ENCODE measurements around the gene GPX6.
"Not testable (repeated sequence)": the region's sequence is repeated elsewhere in the genome, so short reads cannot be mapped to it uniquely, and the experiment has no call there.

The GPX6 gene

DNA sequence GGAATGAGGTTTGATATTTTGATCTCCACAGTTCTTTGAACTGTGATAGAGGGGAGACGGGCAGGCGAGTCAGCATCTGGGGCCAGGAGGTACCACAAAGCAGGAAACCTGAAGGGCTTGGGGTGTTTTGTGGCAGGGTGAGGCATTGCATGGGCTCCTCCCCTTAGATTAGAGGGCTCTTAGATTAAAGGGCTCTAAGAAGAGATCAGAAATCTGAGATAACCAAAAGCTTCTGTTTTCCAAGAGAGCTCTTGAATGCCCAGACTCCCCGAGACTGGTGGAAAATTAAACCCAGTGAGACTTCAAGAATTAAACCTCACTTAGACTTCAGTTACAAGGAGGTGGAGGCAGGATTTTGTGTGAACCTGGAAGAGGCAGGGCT, 7.6 kb upstream of the GPX6 start:
- DNase-seq = peak; percentile 42

DNA sequence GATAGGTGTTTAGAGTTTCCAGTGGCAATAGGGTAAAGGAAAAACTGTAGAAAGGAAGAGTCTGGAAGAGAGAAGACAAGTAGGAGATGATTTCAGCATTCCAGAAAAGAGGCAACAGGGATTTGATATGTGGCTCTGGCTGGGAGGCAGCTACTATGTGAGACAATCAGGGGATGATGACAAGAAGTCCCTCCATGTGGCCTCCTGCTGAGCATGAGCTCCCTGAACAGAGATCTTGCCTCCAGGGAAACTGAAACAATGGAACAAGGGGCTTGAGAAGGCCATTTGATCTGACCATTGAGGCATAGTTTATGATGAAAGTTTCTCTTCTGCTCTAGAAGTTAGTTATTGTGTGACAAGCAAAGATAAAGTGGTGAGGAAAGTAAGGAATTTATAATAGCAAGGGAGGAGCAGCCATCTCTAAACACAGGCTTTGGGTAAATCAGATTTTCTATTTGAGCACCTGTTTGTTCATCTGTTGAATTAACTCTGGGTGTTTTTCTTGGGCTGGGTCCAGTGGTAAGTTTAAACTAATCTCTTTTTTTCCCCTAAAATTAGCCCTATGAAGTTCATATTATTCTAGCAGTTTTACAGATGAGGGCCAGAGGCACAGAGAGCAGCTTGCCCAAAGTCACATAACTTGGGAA, 7.1 kb upstream of the GPX6 start:
- no peak for DNase-seq

GRCh38 chr6:28517964-28518363, 2.4 kb upstream of the GPX6 start:
- DNase-seq = no peak

GRCh38 chr6:28512387-28512786, 3.2 kb downstream of the GPX6 start:
- DNase-seq = not testable (repeated sequence)

- DNase-seq = no peak
Measured at GRCh38 chr6:28511628-28512300, 3.8 kb downstream of the GPX6 start.

GRCh38 chr6:28506807-28507475, 8.7 kb downstream of the GPX6 start:
- no peak for DNase-seq

DNA sequence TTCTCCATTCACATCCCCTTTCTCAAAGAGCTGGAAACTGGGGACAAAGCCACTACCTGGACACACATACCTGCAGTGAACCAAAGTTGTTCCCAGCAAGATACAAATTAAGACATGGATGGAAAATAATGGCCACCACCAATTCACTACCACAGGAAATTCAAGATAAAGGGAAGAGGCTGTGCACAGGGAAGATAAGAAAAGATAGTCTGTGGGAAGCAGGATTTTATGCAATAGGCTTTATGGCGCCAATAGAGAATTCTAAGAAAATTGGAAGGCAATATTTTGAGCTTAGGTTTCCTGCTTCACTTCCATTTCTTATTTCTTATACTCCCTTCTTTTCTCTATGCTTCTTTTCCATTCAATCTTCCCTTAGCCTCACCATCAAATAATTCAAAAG, 9.9 kb downstream of the GPX6 start:
- DNase-seq = no peak

DNA sequence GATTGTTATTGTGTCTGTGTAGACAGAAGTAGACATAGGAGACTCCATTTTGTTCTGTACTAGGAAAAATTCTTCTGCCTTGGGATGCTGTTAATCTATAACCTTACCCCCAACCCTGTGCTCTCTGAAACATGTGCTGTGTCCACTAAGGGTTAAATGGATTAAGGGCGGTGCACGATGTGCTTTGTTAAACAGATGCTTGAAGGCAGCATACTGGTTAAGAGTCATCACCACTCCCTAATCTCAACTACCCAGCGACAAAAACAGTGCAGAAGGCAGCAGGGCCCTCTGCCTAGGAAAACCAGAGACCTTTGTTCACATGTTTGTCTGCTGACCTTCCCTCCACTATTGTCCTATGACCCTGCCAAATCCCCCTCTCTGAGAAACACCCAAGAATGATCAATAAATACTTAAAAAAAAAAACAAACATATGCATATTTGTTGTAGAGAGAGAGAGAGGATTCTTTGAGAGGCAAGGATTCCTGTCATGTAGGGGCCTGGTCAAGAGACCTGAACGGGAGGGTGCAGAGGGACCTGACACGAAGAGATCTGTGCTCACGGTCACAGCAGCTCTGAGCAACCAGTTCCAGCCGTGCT, 12.8 kb downstream of the GPX6 start:
- not testable (repeated sequence) for DNase-seq

GRCh38 chr6:28502136-28502535, 13.5 kb downstream of the GPX6 start:
- DNase-seq = not testable (repeated sequence)

GRCh38 chr6:28501259-28501658, 14.3 kb downstream of the GPX6 start:
- DNase-seq = no peak

GRCh38 chr6:28497893-28498292, 17.7 kb downstream of the GPX6 start:
- DNase-seq = no peak

DNA sequence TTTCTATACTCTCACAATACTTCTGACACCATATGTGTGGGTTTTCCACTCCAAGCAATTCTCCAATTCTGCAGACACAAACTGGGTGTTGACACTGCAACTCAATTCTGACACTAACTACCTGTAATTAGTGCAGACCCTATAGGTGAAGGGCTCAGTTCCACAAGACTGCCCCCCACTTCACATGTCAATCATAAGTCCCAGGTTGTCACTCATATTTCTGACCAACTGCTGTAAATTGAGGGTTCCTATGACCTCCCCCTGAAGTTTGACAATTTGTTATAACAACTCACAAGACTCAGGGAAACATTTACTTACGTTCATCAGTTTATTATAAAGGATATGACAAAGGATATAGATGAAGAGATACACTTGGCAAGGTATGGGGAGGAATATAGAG, 18.3 kb downstream of the GPX6 start:
- DNase-seq = no peak

- no peak for DNase-seq
Measured at GRCh38 chr6:28496099-28496779, 19.4 kb downstream of the GPX6 start.

DNA sequence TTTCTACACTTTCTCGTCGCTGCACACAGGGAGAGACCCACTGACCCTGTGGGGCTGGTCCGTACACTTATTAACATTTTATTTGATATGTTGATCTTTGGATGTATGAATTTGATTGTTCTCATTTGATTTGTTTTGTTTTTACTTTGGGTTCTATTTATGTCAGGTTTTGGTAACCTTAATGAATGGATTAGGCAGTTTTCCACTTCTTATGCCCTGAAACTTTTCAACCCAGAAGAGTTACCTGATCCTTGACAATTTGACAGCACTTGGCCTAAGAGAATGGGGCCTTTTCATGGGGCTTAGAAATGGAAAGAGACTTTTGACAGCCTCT, 23.6 kb downstream of the GPX6 start:
- DNase-seq = no peak

GRCh38 chr6:28490205-28490890, 25.2 kb downstream of the GPX6 start:
- DNase-seq = peak; percentile 35

DNA sequence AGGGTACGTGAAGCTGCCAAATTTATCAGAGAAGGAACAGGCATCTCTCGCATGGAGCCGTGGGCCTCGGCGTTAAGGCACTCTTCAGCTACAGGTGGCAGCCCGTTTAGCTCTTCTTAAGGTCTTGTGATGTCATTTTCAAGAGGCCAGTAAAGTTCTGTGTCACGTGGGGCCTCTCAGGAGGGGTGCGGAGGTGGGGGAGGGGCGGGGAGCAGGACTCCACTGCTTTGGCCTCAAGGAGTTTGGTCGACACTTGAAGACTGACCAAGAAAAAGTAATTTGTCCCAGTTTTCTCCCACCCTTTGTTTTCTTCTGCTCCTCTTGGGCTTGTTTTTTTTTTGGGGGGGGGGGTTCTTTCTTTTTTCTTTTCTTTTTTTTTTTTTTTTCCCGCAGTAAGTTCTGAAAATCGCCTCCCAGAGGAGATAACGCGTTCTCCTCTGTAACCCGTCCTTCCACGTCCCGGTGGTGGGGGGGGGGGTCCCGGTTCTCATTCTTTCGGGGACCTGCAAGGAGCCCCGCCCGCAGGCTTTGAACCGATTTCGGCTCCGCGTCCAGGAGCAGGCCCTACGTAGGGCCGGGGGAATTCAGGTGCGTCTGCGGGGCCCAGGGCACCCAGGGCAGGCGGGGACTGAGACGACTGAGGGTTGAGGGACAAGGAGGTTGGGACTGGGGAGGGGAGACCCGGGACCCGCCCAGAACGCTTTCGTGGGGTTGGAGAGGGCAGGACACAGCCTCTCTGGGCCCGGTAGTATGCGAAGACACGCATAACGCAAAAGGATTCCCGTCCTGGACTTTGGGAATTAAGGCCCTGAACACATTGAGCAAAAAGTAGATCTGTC, 26.0 kb downstream of the GPX6 start:
- peak; percentile 70 for DNase-seq

DNA sequence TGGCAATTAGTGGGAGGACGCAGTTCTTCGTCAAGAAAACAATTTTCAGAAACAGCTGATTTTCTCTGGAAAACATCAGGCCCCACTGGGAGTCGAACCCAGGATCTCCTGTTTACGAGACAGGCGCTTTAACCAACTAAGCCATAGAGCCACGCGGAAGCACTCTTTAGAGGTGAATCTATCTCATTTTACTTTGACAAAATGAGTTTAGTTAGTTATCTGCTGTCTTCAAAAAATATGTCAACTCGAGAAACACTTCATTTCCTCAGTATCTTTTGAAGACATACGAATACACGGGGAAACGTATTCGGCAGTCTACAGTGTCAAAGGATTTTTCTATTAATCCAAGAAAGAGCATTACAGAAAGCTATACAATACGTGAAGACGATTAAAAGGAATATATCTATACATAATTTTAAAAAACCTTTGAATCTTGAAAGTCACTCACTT, 26.7 kb downstream of the GPX6 start:
- peak; percentile 70 for DNase-seq

DNA sequence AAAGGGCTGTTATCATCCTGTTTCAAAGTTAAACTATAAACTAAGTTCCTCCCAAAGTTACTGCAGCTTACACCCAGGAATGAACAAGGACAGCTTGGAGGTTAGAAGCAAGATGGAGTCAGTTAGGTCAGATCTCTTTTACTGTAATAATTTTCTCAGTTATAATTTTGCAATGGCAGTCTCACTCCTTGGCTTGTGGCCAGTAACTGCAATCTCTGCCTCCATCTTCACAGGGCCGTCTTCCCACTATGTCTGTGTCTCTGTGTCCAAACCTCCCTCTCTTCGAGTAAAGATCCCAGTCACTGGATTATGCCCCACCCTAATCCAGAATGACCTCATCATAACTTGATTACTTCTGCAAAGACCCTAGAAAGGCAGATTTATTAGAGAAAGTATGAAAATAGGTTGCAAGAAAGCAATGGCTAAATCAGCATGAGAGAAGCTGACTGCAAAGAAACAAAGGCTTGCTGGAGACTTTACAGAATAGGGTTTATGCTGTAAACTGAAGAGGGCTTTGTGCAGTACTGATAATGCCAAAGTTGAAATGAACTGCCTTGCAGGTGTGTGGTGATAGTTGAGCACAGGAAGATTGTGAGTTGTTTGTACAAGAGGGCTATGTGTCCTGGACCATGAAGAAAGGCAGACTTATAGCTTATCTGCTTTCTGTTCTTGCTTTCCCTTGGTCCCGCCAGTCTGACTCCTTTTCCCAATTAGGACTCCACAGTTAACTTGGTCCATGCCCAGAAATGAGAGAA, 28.4 kb downstream of the GPX6 start:
- no peak for DNase-seq

GRCh38 chr6:28486533-28486932, 29.1 kb downstream of the GPX6 start:
- no peak for DNase-seq

GRCh38 chr6:28485482-28485881, 30.1 kb downstream of the GPX6 start:
- DNase-seq = no peak
